Measurements from ENCODE around the gene ZNF148. TPM values are rescaled to one million over a fixed set of nuclear protein-coding genes. Genes with fewer than 3 reads are reported as not detected.
A peak's percentile ranks its signal among the peaks of the same experiment; 100 is the strongest.
"Not testable (repeated sequence)": the region's sequence is repeated elsewhere in the genome, so short reads cannot be mapped to it uniquely, and the experiment has no call there.

ZNF148 gene
- total RNA-seq, 4 donors from 2014 or later: 64.2 to 86.7 (median 75.3) TPM

DNA sequence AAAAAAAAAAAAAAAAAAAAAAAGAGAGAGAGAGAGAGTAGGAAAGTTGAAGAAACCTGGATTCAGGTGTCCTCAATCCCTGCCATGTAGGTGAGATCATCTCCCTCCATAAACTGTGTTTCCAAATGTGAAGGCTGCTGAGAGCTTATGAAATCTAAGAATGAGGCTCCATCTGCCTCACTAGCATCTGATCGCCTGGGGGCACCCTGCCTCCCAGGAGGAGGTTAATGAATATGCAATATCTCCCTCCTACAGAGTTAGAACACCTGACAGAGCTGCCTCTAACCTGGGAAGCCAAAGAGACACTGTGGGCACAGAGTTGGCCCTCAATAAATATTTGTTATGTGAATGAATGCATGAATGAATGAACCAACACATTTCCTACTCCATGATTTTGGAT, 23.8 kb upstream of the ZNF148 start:
- no peak for DNase-seq
- 27 to 40% methylated on average over 1 of the region's 1 CpG for WGBS, 2 donors
- Histone ChIP-seq H3K9me3 (no peaks in the 10 kb centered on the region), H3K27ac (no peak overlapping the region), H3K27me3 (no peaks in the 10 kb centered on the region), H3K4me1 (peaks cover 30 to 41% of the 10 kb centered on the region in 2 donors), H3K36me3 (no peaks in the 10 kb centered on the region), H3K4me3 (replicated peaks in 1 of 3) (no peak overlapping the region)
- intact Hi-C loops (cut with DNase I): no loop called here
- TF ChIP-seq, protein P1, sequence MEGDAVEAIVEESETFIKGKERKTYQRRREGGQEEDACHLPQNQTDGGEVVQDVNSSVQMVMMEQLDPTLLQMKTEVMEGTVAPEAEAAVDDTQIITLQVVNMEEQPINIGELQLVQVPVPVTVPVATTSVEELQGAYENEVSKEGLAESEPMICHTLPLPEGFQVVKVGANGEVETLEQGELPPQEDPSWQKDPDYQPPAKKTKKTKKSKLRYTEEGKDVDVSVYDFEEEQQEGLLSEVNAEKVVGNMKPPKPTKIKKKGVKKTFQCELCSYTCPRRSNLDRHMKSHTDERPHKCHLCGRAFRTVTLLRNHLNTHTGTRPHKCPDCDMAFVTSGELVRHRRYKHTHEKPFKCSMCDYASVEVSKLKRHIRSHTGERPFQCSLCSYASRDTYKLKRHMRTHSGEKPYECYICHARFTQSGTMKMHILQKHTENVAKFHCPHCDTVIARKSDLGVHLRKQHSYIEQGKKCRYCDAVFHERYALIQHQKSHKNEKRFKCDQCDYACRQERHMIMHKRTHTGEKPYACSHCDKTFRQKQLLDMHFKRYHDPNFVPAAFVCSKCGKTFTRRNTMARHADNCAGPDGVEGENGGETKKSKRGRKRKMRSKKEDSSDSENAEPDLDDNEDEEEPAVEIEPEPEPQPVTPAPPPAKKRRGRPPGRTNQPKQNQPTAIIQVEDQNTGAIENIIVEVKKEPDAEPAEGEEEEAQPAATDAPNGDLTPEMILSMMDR (IDR thresholded peaks at IDR 0.05): no peak
- TF ChIP-seq POLR2A (IDR thresholded peaks at IDR 0.05): no peak

DNA sequence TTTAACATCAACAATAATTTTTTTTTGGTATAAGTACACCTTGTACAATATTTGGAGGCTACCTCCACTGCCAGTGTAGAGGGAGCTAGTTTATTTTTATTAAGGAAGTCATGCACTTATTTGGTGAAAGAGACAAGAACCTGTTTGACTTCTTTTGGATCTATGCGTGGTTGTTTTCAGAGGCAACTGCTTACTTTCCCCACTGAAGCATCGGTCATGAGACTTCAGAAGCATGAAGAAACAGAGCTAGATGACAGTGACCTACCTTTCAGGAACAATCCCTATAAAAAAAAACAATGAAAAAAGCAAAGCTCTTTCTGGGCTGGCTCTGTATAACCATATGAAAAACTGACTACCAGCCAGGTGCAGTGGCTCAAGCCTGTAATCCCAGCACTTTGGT, 20.0 kb upstream of the ZNF148 start:
- Histone ChIP-seq H3K36me3 (no peaks in the 10 kb centered on the region), H3K4me3 (replicated peaks in 1 of 3) (no peak overlapping the region), H3K27me3 (no peaks in the 10 kb centered on the region), H3K9me3 (no peaks in the 10 kb centered on the region), H3K4me1 (peaks cover 16 to 18% of the 10 kb centered on the region in 2 donors), H3K27ac (peak overlapping the region; percentile 85 to 98 (median 88))
- no peak for TF ChIP-seq POLR2A (IDR thresholded peaks at IDR 0.05)
- TF ChIP-seq, protein P1 (IDR thresholded peaks at IDR 0.05): no peak
- 36 to 39% methylated on average over 2 of the region's 2 CpGs for WGBS, 2 donors
- intact Hi-C loops (cut with DNase I): no loop called here
- DNase-seq: peak; percentile 19 to 25

DNA sequence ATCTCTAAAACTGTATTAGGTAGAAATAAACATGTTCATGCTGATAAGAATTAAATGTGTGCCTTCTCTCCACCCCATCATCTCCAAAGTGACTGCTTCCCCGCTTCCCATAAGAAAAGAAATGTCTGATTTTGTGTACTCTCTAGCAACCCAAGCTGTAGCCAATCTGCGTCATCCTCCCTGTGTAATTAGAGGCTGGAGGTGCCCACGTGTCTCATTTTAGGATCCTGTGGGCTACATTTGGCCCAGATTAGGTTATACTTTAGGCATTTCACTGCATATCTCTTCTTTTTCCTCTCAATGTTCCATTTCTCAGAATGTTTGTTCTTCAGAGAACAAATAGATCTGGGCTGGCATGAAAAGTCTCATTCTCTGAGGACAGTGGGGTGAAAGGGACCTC, 19.3 kb upstream of the ZNF148 start:
- H3K27ac ChIP-seq: peak overlapping the region; percentile 85 to 98 (median 88)
- TF ChIP-seq, protein P1 (IDR thresholded peaks at IDR 0.05): peak in 1 of 6 experiments; percentile 2
- no peak for TF ChIP-seq POLR2A (IDR thresholded peaks at IDR 0.05)
- no peaks in the 10 kb centered on the region for H3K36me3 ChIP-seq
- H3K4me1 ChIP-seq: peaks cover 22% of the 10 kb centered on the region in 2 donors
- no peak overlapping the region for H3K4me3 ChIP-seq (replicated peaks in 1 of 3)
- no peaks in the 10 kb centered on the region for H3K9me3 ChIP-seq
- intact Hi-C loops (cut with DNase I): no loop called here
- no peak for DNase-seq
- no peaks in the 10 kb centered on the region for H3K27me3 ChIP-seq
- WGBS, 2 donors: 90 to 92% methylated on average over 3 of the region's 3 CpGs

DNA sequence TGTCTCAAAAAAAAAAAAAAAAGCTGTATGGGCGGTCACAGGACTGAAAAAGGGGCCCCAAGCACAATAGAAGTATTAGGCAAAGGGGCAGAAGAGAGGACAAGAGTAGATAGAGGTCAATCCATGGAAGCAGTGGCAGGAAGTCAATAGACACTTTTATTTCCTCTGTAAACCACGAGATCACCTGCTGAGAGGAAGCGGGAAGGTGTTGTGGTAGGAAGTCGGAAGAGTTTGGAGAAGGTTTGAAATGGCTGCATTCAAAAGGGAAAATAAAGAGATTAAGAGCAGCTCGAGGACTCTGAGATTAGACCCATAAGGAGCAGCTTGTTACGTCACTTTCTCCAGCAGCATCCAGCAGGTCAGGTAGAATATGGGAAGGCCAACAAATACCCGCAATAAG, 14.2 kb upstream of the ZNF148 start:
- intact Hi-C loops (cut with DNase I): no loop called here
- TF ChIP-seq, protein P1 (IDR thresholded peaks at IDR 0.05): no peak
- TF ChIP-seq POLR2A (IDR thresholded peaks at IDR 0.05): no peak
- peaks cover 23 to 24% of the 10 kb centered on the region in 2 donors for H3K4me1 ChIP-seq
- no peak overlapping the region for H3K4me3 ChIP-seq (replicated peaks in 1 of 3)
- no peaks in the 10 kb centered on the region for H3K9me3 ChIP-seq
- no peaks in the 10 kb centered on the region for H3K36me3 ChIP-seq
- H3K27me3 ChIP-seq: no peaks in the 10 kb centered on the region
- DNase-seq: no peak
- 85 to 89% methylated on average over 7 of the region's 7 CpGs for WGBS, 2 donors
- peak overlapping the region; percentile 71 to 88 (median 85) for H3K27ac ChIP-seq

DNA sequence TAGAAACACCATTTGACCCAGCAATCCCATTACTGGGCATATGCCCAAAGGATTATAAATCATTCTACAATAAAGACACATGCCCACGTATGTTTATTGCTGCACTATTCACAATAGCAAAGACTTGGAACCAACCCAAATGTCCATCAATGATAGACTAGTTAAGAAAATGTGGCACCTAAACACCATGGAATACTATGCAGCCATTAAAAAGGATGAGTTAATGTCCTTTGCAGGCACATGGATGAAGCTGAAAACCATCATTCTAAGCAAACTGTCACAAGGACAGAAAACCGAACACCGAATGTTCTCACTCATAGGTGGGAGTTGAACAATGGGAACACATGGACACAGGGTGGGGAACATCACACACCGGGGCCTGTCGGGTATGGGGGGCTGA, 13.2 kb upstream of the ZNF148 start:
- WGBS, 2 donors: 92% methylated on average over 5 of the region's 5 CpGs
- Histone ChIP-seq H3K27ac (peak overlapping the region in 1 of 3 donors; percentile 88), H3K4me1 (peaks cover 16 to 22% of the 10 kb centered on the region in 2 donors)
- intact Hi-C loops (cut with DNase I); DNase-seq; H3K27me3 ChIP-seq; H3K4me3 ChIP-seq (replicated peaks in 1 of 3); H3K36me3 ChIP-seq; H3K9me3 ChIP-seq: not testable (repeated sequence)

DNA sequence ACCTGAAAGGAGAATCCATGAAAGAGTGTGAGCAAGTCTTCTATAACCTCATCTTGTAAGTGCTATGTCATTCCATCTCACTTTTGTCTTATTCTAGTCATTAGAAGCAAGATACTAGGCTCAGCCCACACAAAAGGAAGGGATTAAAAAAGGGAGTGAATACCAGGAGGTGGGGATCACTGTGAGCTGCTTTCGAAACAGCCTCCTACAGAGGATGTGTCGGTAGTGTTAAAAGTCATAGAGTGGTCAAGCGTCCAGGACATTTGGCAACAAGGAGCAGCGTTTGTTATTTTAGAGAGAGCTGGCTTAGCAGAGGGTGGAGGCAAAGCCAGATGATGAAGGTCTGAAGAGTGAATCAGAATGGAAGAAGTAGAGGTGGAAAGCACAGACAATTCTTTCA, 11.7 kb upstream of the ZNF148 start:
- TF ChIP-seq POLR2A (IDR thresholded peaks at IDR 0.05): peak in 1 of 2 donors; percentile 45
- TF ChIP-seq, protein P1 (IDR thresholded peaks at IDR 0.05): no peak
- H3K4me1 ChIP-seq: peaks cover 16 to 22% of the 10 kb centered on the region in 2 donors
- 30 to 32% methylated on average over 4 of the region's 4 CpGs for WGBS, 2 donors
- H3K27me3 ChIP-seq: no peaks in the 10 kb centered on the region
- H3K4me3 ChIP-seq (replicated peaks in 1 of 3): no peak overlapping the region
- H3K36me3 ChIP-seq: no peaks in the 10 kb centered on the region
- peak overlapping the region; percentile 61 to 80 (median 80) for H3K27ac ChIP-seq
- intact Hi-C loops (cut with DNase I): no loop called here
- DNase-seq: peak; percentile 72 to 73
- H3K9me3 ChIP-seq: no peaks in the 10 kb centered on the region
